Fibroblast of mammary gland (primary cell): ENCODE data around the gene CD1E.

Experiments
- DNase-seq: peaks from one replicate; pipeline ENCODE4 v3.0.0-alpha.2; 2010; ENCODE audit warnings: low read depth
- H3K4me3 ChIP-seq: 2 replicates; pipeline ENCODE4 v1.5.1; 2011; ENCODE audit warnings: low read depth, mild to moderate bottlenecking, low read length, moderate library complexity; ENCODE audit not compliant: control insufficient read depth
- TF ChIP-seq, protein P1 (sequence below): conservative IDR thresholded peaks from 2 replicates; pipeline ENCODE4 v1.5.1; 2011; ENCODE audit warnings: low read depth, low read length, inconsistent platforms; ENCODE audit not compliant: control insufficient read depth, insufficient read depth

Gene CD1E

DNA sequence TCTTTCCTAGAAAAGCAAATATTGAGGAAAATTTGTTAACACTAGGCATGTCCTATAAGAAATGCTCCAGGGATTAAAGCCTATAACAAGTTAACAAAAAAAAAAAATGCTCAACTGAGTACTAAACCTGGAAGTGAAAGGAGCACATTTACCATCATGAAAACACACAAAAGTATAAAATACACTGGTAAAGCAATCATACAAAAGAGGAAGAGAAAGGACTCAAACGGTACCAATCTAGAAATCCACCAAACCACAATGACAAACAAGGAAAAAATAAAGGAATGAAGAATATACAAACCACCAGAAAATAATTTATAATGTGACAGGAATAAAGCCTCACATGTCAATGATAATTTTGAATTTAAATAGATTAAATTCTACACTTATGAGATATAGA, 21.2 kb downstream of the CD1E start:
- no peak overlapping the region for H3K4me3 ChIP-seq
- TF ChIP-seq, protein P1, sequence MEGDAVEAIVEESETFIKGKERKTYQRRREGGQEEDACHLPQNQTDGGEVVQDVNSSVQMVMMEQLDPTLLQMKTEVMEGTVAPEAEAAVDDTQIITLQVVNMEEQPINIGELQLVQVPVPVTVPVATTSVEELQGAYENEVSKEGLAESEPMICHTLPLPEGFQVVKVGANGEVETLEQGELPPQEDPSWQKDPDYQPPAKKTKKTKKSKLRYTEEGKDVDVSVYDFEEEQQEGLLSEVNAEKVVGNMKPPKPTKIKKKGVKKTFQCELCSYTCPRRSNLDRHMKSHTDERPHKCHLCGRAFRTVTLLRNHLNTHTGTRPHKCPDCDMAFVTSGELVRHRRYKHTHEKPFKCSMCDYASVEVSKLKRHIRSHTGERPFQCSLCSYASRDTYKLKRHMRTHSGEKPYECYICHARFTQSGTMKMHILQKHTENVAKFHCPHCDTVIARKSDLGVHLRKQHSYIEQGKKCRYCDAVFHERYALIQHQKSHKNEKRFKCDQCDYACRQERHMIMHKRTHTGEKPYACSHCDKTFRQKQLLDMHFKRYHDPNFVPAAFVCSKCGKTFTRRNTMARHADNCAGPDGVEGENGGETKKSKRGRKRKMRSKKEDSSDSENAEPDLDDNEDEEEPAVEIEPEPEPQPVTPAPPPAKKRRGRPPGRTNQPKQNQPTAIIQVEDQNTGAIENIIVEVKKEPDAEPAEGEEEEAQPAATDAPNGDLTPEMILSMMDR, result no peak
- no peak for DNase-seq

DNA sequence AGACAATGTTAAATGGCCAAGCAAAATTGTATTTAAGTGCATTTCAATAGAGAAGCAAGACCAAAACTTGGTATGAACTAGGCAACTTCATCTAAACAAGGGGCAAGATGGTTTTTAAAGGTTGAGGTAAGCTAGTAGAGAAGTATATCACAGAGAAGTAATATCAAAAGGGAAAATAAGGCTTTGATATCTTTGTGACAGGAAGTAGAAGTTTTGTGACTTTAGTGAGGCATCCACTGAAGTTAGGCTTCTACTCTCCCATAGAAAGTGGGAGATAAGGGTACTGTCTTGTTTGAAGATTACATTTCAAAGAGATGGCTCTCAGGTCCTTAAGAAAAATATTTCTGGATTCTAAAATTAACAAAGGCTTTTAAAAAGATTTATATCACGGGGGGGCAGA, 36.6 kb downstream of the CD1E start:
- TF ChIP-seq, protein P1, result no peak
- no peak for DNase-seq
- H3K4me3 ChIP-seq, result no peak overlapping the region

DNA sequence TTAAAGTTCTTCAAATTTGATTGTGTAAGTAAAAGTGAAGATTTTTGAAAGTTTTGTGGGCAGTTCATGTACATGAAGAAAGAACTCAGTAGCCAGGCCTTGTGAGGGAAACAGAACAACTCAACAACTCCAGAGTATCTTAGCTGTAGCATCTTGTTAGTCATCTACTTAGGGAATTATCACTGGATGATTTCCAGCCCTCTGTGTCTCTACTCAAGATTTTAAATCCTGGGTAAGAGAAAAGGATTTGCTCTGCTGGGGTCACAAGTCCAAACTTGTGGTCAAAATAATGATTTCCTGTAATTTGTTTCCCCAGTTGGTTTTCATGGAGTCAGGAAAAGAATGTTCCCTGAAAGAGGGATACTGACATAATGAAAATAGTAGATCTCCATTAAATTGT, 37.4 kb downstream of the CD1E start:
- DNase-seq, result no peak
- TF ChIP-seq, protein P1, result no peak
- H3K4me3 ChIP-seq, result no peak overlapping the region

DNA sequence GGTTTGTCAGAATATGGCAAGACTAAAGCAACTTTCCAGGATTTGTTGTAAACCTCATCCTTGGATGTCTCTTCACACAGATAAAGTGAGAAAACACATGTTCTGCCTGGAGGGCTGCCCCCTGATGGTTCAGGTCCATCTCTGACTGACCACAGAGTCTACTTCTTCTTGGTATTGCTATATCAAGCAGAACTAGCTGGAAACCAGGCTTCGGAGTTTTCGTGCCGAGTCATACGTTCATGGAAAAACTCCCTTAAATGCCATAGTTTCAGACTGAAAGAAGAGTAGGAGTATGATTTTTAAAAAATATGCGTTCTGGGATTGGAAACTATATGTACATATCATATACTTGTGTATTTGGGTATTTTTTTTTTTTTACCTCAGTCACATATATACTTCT, 39.8 kb downstream of the CD1E start:
- TF ChIP-seq, protein P1, result no peak
- no peak overlapping the region for H3K4me3 ChIP-seq

DNA sequence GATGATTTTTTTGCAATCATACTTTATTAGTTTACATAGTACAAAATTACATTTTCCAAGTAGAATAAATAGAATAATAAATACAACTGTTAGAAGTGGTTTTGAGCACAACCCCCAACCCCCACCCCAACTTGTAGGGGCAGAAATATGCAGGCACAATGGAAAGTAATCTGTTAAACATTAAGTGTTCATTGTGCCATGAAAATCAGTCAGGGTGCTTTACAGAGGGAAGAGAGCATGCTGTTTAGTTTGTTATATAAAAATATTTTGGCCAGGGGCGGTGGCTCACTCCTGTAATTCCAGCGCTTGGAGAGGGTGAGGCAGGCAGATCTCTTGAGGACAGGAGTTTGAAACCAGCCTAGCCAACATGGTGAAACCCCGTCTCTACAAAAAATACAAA, 43.0 kb downstream of the CD1E start:
- TF ChIP-seq, protein P1, result no peak
- no peak for DNase-seq
- H3K4me3 ChIP-seq, result no peak overlapping the region

More for the DNA sequence above, 39.8 kb downstream of the CD1E start:
- DNase-seq, result no peak

DNA sequence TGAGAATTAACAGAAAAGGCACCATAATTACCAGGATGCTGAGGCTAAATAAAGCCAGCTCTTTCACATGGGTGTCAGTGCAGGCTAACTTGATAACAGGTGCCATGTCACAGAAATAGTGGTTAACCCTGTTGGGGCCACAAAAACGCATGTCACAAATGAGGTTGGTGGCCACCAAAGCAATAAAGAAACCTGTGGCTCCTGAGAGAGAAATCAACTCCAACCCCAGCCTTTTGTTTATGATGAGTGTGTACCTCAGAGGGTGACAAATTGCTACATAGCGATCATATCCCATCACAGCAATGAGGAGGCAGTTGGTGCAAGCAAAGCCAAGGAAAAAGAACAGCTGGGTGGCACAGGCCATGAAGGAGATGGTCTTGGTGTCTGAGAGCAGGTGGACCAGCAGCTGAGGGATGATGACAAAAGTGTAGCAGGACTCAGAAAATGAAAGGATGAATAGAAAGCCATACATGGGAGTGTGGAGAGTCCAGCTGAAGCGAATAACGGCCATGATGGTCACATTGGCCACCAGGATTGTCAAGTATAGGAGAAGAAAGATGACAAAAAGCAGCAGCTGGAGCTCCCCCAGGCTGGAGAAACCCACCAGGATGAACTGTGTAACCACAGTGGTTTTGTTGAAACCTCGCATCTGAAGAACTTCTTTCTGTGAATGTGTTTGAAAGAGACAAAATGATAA, 45.3 kb downstream of the CD1E start, which contains the start of gene OR10T2:
TSS of gene OR10T2 (minus strand) at position 649 of the 697 bp plus-strand sequence. CDS start at position 649, 0 bp downstream.
- H3K4me3 ChIP-seq, result no peak within 1 kb of the TSS
- DNase-seq, result no peak
- TF ChIP-seq, protein P1, result no peak
